COLO829 (cell line): ENCODE data around the gene PHACTR3.

Source experiments
- DNase-seq: peaks from one replicate; pipeline ENCODE4 v3.0.0; 2012; ENCODE audit warnings: low spot score

PHACTR3 gene

DNA sequence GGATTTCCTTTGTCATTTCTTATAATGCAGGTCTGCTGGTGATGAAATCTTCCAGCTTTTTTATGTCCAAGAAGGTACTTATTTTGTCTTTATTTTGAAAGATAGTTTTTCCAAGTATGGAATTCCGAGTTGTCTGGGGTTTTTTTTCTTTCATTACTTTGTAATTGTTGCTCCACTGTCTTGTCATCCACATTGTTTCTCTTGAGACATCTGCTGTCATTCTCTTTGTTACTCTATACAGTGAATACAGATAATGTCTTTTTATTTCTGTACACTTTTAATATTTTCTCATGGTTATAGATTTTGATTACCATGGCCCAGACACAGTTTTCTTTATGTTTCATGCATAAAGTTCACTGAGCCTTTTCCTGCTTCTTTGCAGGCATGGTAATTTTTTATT is 196.0 kb downstream of the PHACTR3 start:
- DNase-seq: no peak

DNA sequence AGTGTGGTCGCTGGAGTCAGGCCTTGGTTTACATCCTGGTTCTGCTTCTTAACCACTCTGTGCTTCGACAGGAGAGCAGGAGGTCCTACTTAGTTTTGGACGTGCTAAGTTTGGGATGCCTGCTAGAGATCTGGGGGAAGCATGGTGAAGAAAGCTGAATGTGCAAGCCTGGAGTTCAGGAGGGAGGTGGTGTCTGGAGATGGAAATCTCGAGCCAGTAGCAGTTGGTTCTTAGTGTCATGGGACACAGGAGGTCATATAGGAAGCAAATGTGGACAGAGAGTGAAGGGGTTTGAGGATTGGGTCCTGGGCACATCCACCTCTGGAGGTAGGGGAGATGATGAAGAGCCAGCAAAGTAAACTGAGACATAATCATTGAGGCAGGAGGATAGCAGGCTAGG is 197.7 kb downstream of the PHACTR3 start:
- no peak for DNase-seq

DNA sequence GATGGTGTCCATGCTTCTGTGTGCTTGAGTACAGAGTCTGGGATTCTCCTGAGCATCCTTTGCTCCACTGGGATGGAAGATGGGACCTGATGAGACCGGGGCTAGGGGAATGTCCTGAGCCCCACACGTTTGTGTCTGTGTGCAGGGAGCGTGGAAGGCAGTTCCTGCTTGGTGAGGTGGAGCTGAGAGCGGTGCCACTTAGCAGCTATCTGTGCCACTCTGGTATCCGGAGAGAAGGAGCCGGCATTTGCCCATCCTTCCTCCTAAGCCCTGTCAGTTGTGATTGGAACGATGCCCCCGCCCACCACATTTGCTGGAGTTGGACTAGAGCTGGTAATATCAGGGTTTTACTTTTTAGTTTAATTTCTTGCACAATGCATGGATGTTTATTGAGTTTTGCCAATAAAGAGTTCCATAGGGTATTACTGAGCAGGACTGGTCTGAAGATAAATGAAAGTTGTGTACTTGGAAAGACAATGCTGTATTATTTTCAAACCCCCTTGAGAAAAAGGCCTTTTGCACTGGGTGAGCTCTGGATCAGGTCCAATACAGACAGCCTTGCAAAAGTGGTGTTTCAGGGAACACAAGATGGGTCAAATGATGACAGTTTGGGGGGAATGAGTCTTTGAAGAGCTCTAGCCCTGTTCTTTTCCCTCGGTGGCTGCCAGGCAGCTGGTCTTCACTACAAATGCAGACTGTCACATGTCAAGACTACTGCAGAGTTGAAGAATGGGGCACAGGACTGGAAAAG is 198.3 kb downstream of the PHACTR3 start:
- DNase-seq: no peak

DNA sequence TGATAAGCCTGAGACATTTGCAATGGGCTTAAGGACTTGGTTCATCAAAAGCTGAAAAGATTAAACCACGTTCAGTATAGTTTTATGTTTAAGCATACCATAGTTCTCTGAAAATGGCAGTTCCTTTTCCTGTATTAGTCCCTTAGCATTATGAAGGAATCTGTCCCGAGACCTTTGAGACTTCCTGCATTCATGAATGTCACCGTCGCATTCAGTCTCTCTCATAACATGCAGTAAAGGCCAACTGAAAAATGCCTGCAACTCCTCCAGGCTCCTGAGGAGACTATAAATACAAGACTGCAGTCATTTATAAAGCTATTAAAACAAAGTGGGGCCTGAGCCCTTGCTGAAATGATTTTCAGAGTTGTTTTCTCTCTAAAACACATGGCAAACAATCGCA is 200.0 kb downstream of the PHACTR3 start:
- DNase-seq: no peak

DNA sequence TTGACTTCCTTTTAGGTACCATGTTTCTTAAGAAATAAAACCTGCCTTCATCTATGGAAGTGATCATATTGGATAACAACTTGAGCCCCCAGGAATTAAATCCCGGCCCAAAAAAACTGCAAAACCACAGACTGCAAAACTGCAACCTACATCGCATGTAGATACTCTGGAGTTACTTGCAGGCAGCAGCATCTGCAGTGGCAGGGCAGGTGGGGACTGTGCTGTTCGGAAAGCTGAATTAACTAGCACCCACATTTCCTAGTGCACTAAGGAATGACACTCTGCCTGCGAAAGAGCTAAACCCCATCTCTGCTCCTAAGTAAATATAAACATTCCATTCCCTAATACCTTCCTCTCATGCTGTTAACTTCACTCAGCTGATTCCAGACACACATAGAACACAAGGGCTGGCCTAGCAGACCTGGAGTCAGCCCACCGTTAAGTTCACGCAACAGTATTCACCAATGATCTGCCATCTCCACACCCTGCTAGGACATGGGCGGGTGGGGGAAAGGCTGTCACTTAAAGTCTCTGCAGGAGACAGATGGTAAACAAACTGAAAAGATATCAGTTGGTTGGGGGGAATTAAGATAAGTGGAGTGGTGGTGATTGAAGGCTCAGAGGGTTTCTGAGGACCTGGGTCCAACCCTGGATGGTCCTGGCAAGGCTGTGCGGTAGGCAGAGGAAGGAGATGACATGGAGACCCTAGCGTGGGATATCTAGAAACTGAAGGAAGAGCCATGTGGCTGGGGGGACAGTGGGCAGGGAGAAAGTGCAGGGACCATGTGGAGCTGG is 200.7 kb downstream of the PHACTR3 start:
- no peak for DNase-seq

DNA sequence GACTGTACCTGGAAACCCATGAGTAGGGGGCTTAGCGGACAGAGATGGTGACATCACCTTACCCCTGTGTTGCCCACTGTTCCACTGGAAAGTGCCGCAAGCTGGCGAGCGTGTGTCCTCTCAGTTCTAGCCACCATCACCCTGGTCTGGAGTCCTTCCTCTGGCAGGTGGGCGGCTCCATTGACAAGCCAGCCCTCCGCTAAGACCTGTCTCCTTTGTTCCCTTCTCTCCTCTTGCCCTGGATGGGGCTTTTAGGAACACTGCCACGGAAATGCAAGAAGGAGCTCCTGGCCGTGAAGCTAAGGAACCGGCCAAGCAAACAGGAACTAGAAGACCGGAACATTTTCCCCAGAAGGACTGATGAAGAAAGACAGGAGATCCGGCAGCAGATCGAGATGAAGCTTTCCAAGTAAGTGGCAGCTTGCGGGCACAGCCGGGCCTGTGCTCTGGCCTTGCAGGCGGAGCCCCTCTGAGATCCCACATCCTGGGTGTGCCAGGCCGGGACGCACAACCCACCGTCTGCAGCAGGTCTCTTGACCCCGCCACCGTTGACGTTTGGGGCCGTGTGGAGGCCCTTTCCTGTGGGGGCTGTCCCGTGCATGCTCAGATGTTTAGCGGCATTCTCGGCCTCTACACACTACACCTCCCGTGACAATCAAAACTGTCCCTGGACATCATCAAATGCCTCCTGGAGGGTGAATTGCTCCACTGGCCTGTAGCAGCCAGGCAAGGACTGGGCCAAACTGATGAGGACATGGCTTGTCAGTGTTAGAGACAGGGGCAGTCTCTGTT is 201.6 kb downstream of the PHACTR3 start:
- DNase-seq: no peak

DNA sequence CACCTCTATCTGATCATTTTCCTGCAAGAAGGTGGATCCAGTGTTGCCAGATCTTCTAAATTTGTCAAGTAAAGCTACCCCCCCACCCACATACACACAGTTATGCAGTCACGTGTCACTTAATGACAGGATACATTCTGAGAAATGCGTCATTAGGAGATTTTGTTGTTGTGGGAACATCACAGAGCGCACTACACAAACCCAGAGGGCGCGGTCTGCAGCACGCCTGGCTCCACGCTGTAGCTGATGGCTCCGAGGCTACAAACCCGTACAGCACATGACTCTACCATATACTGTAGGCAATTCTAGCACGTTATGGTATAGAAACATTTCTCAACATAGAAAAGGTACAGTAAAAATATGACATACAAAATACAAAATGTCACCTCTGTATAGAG is 202.2 kb downstream of the PHACTR3 start:
- DNase-seq: no peak

DNA sequence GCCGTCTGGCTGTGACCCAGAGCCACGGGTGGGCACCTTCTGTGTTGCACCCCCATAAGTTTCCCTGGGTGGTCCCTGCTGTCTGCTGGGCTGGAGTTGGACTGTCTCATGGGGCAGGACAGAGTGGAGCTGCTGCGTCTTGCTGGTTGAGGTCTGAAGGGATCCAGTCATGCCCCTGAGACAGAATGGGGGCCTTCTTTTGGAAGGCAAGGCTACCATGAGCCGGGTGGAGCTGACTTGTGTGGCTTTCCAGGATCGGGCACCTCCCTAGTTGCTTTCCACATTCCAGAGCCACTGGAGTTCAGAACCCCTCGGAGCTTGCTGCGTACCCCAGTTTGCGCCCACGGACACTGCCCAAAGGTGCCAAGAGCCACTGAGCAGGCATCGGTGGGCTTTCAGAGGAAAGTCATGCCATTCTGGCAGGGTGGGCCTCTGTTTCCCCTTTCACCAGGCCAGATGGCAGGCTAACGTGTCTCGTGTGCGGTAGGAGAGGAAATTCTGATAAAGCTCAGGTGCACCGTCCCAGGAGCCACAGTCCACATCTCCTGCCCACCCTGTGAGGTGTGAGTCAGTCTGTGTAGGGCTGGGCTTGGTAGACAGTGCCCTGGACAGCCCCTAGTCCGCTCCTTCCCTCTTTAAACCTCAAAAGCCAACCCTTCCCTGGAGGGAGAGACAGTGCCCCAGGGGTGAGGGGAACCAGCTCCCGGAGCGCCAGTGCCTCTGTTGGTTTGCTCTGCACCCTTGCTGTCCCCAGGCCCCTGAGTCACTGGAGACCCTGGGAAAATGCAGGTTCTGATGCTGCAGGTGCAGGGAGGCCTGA is 203.8 kb downstream of the PHACTR3 start:
- DNase-seq: no peak

DNA sequence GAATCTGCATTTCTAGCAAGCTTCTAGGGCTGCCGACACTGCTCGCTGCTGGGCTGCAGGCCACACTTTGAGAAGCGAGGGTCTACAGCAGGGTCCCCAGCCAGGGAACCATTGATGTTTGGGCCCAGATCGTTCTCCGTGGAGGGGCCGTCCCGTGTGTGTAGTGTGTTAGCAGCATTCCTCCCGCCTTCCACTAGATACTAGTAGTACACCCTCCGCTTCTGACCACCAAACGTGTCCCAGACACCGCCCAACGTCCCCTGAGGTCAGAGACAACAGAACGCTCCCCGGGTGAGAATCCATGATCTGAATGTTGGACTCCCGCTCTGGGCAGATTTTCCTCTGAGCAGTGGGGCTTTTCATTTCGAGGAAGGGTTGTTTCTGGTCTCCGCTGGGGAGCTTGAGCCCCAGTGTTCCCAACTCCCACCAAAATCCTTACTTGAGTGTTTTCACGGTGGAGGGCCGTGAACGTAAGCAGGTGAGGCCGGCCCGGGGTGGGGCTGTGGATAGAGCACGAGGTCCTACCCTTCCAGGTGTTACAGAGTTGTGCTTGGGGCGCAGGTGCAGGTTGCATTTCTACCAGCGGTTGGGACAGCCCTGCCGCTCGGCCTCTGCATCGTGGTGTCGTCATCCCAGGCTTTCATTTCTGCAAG is 204.5 kb downstream of the PHACTR3 start:
- DNase-seq: no peak

DNA sequence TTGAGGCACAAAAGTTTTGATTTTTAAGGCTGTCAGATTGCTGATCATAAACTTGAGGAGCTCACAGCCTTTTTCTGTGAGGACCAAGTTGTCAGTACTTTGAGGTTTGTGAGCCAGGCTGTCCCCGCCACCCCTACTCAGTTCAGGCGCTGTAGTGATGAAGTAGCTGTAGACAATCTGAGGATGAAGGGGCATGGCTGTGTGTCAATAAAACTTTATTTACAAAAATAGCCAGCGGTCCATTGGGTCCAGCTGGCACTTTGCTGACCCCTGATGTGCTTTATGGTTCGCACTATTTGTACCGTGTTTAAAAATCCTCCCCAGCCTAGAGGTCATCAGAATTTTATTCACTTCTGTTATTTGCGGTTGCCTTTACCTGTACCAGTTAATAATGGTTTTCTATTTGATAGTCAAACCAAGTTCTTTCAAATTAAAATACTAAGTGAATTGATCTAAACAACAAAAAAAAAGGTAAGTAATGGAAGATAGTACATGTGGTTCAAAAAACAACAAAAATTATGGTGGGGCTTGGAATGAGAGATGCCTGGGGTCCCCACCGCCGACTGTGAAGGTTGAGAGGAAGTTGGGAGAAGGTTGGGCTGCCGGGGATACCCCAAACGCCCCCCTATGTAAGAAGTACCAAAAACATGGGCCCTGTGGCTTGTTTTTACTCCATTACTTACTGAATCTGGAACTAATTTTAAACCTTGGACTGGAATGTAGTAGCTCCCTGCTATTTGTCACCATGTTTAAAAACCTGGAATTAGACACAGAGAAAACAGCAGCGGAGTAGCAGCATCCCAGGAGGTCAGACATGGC is 205.5 kb downstream of the PHACTR3 start:
- DNase-seq: no peak

DNA sequence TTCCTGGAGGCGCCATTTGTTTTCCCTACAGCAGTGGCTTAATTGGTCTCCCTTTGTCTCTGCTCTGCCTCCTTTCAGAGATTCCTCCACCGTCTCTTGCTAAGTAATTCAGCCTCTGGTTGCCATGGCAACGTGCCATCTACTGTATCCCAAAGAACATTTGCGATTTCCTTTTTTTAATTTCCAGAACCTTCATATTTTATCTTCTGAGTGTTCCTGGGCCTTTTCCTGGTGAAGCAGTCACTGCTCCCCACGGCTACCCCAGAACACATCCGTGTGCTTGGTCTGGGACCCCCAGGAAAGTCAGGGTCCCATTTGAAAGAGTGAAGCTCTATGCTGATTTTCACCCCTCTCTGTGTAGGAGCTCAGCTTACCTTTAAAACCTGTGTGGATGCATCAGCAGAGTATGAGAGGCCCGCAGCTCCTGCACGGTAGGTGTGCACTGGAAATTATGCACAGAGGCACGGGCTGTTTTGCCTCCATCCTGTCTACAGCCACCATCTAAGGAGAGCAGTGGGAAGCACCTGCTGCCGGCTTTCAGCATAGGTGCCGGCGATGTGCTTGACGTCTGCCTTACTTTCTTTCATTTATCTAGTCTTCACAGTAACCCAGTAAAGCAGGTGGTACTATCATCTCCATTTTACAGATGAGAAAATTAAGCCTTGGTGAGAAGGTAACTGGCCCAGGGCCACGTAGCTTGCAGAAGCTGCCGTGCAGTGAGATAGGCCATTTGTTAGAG is 206.3 kb downstream of the PHACTR3 start:
- DNase-seq: no peak

DNA sequence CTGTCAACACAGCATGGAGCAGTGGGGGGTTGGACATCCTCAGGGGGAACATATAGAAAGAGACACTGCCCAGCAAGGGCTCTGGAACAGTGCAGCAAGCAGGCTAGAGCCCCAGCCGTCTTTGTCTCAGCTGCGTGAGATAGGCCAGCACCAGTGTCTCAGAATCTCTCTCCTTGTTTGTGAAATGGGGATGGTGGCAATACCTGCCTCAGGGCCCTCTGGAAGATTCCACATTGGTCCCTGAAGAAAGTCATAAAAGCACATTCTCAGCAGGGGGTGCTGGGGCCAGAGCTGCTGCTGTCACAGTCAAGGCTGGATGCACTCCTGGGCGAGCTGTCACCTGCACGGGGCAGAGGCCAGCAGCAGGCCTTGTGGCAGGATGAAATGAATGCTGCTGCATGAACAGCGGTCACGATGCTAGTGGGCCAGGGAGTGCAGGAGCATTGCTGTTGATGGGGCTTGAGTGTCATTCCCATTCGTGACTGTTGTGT is 207.4 kb downstream of the PHACTR3 start:
- no peak for DNase-seq

DNA sequence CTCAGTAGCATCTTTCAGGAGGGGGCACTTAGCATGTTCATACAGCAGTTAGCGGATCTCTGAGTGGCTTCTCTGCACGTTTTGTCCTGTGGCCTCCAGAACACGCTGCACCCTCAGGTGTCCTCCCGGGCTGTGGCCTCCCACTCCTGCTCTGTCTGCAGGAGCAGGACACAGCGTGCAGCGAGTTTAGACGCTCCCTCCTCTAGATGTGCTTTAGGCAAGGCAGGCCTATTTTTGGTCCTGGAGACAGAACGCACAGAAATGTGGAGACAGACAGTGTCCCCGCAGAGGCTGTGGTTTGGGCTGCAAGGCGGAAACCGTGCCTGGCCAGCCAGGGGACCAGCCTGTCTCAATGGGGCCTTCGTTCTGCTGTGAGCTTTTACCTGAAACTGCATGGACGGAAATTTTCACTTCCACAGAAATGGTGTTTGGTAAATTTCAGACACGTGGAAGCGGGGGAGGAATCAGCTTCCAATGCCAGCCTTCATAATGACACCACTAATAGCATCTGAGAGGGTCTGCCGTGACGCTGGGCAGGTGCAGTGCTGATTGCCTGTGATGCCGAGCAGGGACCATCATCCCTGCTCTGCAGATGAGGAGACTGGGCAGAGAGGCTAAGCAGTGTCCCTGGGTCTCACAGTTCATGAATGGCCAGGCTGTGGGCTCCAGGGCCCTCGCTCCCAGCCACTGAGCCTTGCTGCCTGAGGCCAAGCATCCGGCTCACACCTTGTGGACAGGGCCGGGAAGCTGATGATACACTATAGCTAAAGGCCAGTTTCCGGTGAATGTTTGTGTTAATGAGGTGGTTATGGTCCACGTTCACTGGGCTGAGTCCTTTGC is 208.2 kb downstream of the PHACTR3 start:
- no peak for DNase-seq

DNA sequence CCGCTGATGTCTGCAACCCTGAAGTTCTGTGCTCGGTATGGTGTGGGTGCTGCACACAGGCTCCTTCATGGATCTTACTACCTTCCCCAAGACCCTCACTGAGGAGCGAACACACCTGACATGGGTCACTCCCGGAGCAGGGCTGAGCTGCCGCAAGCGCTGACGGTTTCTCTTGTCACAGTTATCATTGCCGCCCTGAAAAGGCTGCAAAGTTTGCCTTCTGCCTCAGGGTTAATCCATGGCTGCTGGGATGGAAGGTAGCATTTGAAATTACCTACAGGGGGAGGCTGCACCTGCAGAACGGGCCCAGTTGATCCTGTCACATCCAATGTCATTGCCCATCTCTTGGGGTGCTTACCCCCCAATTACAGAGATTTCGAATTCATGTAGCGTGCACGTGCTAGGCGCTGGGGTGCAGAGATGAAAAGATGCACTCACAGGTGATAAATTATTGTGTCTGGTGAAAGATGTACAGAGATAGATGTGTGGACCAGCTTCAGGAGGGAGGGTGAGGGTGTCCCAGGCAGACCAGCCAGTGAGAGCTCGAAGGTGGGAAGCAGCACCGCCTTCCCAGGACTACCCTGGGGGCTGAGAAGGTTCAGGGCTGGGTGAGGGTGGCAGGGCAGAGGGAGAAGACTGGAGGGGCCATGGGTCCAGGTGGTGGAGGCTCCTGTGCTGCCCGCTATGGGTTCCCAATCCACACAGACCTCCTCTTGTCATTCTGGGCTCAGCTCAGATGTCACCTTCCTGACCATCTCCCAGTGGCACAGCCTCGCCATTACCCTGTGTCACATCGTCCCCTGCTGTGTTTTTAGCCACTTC is 209.0 kb downstream of the PHACTR3 start:
- DNase-seq: no peak

DNA sequence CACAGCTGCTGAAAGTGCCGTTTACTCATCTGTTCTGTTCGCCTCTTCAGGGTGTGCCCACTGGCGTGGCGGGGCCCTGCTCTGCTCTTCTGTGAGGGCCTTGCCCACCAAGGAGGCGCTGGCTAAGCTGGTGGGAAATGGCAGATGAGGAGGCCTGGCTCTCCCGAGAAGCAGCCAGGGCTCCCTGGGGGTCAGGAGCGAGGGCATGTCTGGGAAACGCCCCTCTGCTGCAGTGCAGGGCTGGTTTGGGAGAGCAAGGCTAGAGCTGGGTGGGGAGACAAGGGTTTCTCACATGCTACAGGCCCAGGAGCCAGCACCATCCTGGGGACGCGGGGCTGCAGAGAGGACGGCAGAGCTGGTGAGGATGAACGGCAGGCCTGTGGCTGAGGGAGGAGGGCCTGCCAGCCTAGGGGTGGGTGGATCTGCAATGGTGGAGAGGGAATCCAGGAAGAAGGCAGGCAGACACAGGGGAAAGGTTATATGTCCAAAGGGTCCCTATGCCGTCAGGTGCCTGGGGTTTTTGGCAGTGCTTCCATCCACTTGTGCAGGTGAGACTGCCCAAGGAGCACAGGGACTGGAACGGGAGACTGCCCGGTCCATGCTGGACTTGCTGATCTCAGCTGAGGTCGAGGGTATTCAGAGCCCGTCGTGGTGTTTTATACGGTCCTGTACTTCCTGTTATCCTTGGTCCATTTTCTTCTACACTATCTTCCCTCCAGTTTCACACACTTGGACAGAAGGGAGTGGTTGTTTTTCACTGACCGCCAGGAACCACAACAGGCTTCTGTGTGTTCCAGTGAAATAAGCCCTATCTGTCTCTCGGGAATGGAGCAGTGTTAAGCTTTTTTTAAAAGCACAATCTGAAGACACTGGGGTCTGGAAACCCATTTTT is 209.9 kb downstream of the PHACTR3 start:
- no peak for DNase-seq

DNA sequence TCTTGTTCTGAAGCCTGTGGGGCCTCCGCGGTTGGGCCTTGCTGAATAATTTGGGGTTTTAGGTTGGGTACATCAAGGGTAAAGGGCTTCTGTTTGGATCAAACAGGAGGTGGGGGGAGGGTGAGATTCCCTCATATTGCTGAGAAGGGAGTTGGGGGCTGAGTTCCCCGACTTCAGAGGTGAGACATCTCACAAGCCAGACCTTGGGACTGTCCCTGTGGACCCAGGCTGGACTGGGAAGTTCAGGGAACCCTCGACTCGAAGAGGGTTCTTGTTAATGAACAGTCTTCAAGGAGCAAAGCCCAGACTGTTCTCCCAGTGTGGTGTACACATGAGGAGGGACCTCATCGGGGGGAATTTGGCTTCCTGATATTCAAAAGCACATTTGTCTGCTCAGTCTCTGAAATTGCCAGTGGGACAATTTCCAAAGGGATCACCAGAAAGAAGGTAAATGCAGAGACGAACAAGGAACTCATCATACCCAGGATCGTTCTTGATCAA is 210.6 kb downstream of the PHACTR3 start:
- DNase-seq: no peak
